Activated T-cell treated with anti-CD3 and anti-CD28 coated beads, Interleukin-2, amount 50 U/mL, for 4 hours (primary cell): ENCODE measurements around the gene FCHSD2. TPM values are rescaled to one million over a fixed set of nuclear protein-coding genes. Genes with fewer than 3 reads are reported as not detected.
"Not testable (repeated sequence)": the region's sequence is repeated elsewhere in the genome, so short reads cannot be mapped to it uniquely, and the experiment has no call there.

Source experiments
- ATAC-seq, 2 donors: fragments of 200-7000 bp; cut with Tn5 transposase; one replicate each; pipeline ENCODE4 v1.10.0; 2021
- DNase-seq: peaks from one replicate; pipeline ENCODE4 v3.0.0-alpha.2; 2020
- H3K27me3 Mint-ChIP-seq: one replicate; pipeline ENCODE4 v1.8.0; 2021; ENCODE audit warnings: low read depth, mixed read lengths
- H3K36me3 Mint-ChIP-seq: one replicate; pipeline ENCODE4 v1.8.0; 2022; ENCODE audit warnings: mixed read lengths; ENCODE audit not compliant: insufficient read depth
- H3K4me1 Mint-ChIP-seq: one replicate; pipeline ENCODE4 v1.8.0; 2021; ENCODE audit warnings: low read depth, mixed read lengths
- H3K4me3 Mint-ChIP-seq: one replicate; pipeline ENCODE4 v1.8.0; 2021; ENCODE audit warnings: mild to moderate bottlenecking, moderate library complexity, mixed read lengths
- H3K9me3 Mint-ChIP-seq: one replicate; pipeline ENCODE4 v1.8.0; 2021; ENCODE audit warnings: mixed read lengths
- total RNA-seq, 3 donors: library from RNA; stranded (reverse); gene quantifications; one replicate each; pipeline ENCODE4 v1.2.1, GENCODE V29; 2021

The FCHSD2 gene
- total RNA-seq, 3 donors from 2014 or later: 16.3 to 25.0 (median 20.3) TPM

DNA sequence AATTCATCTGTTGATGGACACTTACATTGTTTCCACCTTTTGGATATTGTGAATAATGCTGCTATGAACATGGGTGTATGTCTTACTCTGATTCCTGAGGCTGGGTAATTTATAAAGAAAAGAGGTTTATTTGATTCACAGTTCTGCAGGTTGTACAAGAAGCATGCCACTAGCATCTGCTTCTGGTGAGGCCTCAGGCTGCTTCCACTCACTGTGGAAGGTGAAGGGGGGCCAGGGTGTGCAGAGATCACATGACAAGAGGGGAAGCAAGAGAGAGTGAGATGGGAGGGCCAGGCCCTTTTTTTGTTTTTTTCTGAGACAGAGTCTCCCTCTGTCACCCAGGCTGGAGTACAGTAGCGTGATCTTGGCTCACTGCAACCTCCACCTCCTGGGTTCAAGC lies 335.7 kb downstream of the FCHSD2 start:
- not testable (repeated sequence) for H3K4me3 Mint-ChIP-seq, H3K4me1 Mint-ChIP-seq, H3K9me3 Mint-ChIP-seq, H3K27me3 Mint-ChIP-seq, ATAC-seq, DNase-seq
- H3K36me3 Mint-ChIP-seq: peaks cover 12% of the 10 kb centered on the region

DNA sequence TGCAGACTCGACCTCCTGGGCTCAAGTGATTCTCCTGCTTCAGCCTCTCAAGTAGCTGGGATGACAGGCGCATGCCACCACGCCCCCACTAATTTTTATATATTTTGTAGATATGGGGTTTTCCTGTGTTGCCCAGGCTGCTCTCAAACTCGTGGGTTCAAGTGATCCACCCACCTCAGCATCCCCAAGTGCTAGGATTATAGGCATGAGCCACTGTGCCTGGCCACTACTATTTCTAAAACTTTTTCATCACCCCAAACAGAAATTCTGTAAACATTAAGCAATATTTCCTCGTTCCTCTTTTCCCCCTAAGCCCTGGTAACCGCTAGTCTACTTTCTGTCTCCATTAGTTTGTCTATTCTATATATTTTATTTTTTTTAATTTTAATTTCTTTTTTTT lies 336.9 kb downstream of the FCHSD2 start:
- DNase-seq (no peak), ATAC-seq (no peak)
- Mint-ChIP-seq H3K9me3 (no peaks in the 10 kb centered on the region), H3K27me3 (no peaks in the 10 kb centered on the region), H3K4me3 (no peak overlapping the region), H3K4me1 (peaks cover 2% of the 10 kb centered on the region), H3K36me3 (peaks cover 8% of the 10 kb centered on the region)

GRCh38 chr11:72802822-72803221 lies 339.3 kb downstream of the FCHSD2 start:
- H3K27me3 Mint-ChIP-seq: no peaks in the 10 kb centered on the region
- H3K4me3 Mint-ChIP-seq: no peak overlapping the region
- no peaks in the 10 kb centered on the region for H3K36me3 Mint-ChIP-seq
- no peaks in the 10 kb centered on the region for H3K9me3 Mint-ChIP-seq
- no peaks in the 10 kb centered on the region for H3K4me1 Mint-ChIP-seq
- ATAC-seq: no peak
- no peak for DNase-seq

DNA sequence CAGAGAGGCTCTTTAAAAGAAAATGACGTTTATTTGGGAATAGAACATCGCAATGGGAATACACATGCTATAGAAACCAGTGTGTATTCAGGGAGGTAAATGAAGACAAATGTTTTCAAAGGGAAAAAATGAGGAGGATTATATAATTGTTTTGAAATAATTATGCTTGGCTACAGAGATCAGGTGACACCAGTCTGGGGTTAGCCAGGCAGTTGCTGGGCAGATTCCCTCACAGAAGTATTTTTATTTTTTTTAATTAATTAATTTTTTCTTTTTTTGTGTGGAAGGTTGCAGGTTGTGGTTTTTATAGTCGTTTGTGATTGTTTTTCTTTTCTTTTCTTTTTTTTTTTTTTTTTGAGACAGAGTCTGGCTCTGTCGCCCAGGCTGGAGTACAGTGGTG lies 342.7 kb downstream of the FCHSD2 start:
- Mint-ChIP-seq H3K9me3 (no peaks in the 10 kb centered on the region), H3K27me3 (no peaks in the 10 kb centered on the region), H3K4me1 (peaks cover 5% of the 10 kb centered on the region), H3K36me3 (no peaks in the 10 kb centered on the region), H3K4me3 (no peak overlapping the region)
- DNase-seq (no peak), ATAC-seq (no peak)

- ATAC-seq (no peak), DNase-seq (no peak)
- Mint-ChIP-seq H3K4me1 (peaks cover 11% of the 10 kb centered on the region), H3K27me3 (no peaks in the 10 kb centered on the region), H3K4me3 (no peak overlapping the region), H3K9me3 (no peaks in the 10 kb centered on the region), H3K36me3 (no peaks in the 10 kb centered on the region)
These were observed 343.8 kb downstream of the FCHSD2 start for GRCh38 chr11:72798361-72798760.

DNA sequence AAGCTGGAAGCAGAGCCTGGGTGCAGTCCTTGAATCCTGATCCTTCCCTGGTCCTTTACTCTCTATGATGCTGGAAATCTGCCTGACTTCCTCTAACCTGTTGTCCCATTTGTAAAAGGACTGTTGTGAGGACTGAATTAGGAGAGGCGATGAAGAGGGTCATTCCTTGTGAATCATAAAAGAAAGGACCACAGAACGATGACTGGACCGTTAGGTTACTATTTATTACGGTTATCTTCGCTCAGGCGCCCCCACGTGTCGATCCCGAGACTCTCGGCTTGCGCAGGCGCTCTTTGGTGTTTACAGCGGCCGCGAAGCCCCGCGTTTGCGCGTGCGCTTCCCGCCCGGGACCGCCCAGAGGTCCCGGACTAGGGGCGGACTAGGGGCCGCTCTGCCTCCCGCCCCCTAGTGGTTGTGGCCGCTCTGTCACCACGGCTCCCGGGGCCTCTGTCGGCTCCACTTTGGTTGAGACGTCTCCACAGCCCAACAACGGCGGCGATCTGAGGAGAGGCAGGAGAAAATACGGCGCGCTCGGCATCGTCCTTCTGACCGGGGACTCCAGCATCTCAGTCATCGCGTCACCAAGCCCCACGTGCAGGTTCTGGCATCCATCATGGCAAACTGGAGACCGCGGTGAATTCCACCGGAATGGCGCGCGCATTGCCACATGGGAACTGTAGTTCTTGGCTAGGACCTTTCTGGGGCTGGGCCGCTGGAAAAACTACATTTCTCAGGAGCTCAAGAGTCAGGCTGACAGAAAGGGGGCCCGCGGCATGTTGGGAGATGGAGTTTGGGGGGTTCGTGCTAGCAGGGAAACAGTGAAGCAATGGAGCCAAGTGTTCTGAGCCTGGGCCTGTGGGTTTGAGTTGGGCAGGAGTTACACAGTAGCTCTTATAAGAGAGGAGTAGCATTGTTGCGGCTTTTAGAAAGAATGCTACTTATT lies 348.4 kb downstream of the FCHSD2 start, which contains the start of gene STARD10:
STARD10 (minus strand) TSS at position 623 of the 943 bp plus-strand sequence. CDS start 12,866 bp downstream, outside the sequence.
- no peaks in the 10 kb centered on the region for H3K27me3 Mint-ChIP-seq
- DNase-seq (peak; percentile 93), ATAC-seq (peak; percentile 95)
- peak within 1 kb of the TSS; percentile 92 for H3K4me3 Mint-ChIP-seq
- H3K36me3 Mint-ChIP-seq: no peaks in the 10 kb centered on the region
- H3K4me1 Mint-ChIP-seq: peaks cover 23% of the 10 kb centered on the region
- H3K9me3 Mint-ChIP-seq: no peaks in the 10 kb centered on the region

DNA sequence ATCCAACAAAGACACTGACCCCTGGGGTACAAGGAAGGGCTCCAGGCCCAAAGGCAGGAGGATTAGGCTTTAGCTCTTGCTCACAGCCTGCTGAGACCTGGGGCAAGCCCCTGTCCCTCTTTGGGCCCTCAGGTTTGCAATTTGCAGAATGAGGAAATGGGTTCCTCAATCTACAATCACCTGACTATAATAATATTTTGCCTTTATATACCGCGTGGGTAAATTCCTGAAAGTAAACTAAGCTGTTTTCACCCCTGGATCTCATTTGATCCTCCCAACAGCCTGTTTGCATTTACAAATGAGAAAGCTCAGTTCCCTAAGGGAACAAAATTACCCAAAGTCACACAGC lies 349.1 kb downstream of the FCHSD2 start:
- H3K9me3 Mint-ChIP-seq: no peaks in the 10 kb centered on the region
- no peaks in the 10 kb centered on the region for H3K36me3 Mint-ChIP-seq
- no peaks in the 10 kb centered on the region for H3K27me3 Mint-ChIP-seq
- ATAC-seq (no peak), DNase-seq (no peak)
- H3K4me3 Mint-ChIP-seq: peak overlapping the region; percentile 92
- H3K4me1 Mint-ChIP-seq: peaks cover 23% of the 10 kb centered on the region

- Mint-ChIP-seq H3K9me3 (no peaks in the 10 kb centered on the region), H3K4me3 (peak overlapping the region; percentile 4), H3K4me1 (peaks cover 24% of the 10 kb centered on the region), H3K27me3 (no peaks in the 10 kb centered on the region), H3K36me3 (no peaks in the 10 kb centered on the region)
- no peak for DNase-seq
- ATAC-seq: no peak
These were observed 349.6 kb downstream of the FCHSD2 start for GRCh38 chr11:72792437-72793021.

- not testable (repeated sequence) for H3K36me3 Mint-ChIP-seq, H3K4me3 Mint-ChIP-seq, DNase-seq, H3K27me3 Mint-ChIP-seq, ATAC-seq, H3K9me3 Mint-ChIP-seq
- peaks cover 24% of the 10 kb centered on the region for H3K4me1 Mint-ChIP-seq
These were observed 350.9 kb downstream of the FCHSD2 start for GRCh38 chr11:72791228-72791627.

DNA sequence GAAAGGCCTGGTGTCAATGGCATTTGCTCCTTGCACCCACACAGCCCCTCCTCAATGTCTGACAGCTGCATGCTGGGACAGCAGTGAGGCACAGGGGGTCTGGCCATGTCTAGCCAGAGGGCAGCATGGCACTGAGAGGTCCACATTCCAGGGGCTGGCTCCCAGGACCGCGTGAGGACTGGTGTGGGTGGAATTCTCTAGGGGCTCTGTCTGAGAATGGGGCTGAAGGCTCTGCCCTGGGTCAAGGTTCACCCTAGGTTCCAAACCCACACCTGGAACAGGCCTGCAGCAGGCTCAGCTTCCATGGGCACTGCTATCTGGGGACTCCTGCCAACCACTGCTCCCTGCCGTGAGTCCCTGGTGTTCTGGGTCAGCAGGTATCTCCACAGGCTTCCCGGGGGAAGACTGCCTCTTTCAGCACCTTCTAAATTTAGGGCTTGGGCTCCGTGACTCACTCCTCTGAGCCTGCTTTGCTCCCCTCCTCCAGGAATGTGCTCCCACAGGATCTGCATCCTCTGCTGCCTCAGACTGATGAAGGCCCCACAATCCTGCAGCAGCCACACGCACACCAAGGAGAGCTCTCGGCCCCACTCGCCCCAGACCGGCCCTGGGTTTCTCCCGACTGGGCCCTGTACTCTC lies 352.5 kb downstream of the FCHSD2 start:
- DNase-seq: no peak
- peaks cover 21% of the 10 kb centered on the region for H3K4me1 Mint-ChIP-seq
- no peaks in the 10 kb centered on the region for H3K9me3 Mint-ChIP-seq
- no peaks in the 10 kb centered on the region for H3K36me3 Mint-ChIP-seq
- no peak overlapping the region for H3K4me3 Mint-ChIP-seq
- no peak for ATAC-seq
- no peaks in the 10 kb centered on the region for H3K27me3 Mint-ChIP-seq

GRCh38 chr11:72788241-72788640 lies 353.9 kb downstream of the FCHSD2 start:
- Mint-ChIP-seq H3K4me1 (peaks cover 12% of the 10 kb centered on the region), H3K4me3 (no peak overlapping the region), H3K9me3 (no peaks in the 10 kb centered on the region), H3K27me3 (no peaks in the 10 kb centered on the region), H3K36me3 (no peaks in the 10 kb centered on the region)
- DNase-seq (no peak), ATAC-seq (no peak)

GRCh38 chr11:72787216-72788104 lies 354.7 kb downstream of the FCHSD2 start:
- no peaks in the 10 kb centered on the region for H3K36me3 Mint-ChIP-seq
- peaks cover 11% of the 10 kb centered on the region for H3K4me1 Mint-ChIP-seq
- no peaks in the 10 kb centered on the region for H3K27me3 Mint-ChIP-seq
- ATAC-seq: peak; percentile 36 to 41
- H3K9me3 Mint-ChIP-seq: no peaks in the 10 kb centered on the region
- H3K4me3 Mint-ChIP-seq: no peak overlapping the region
- no peak for DNase-seq
